Mucosa of descending colon (tissue), 3 donors: ENCODE data around the gene TEN1. TPM values are rescaled to one million over a fixed set of nuclear protein-coding genes. Genes with fewer than 3 reads are reported as not detected.
A peak's percentile ranks its signal among the peaks of the same experiment; 100 is the strongest.

Source experiments
- ATAC-seq: fragments of 200-7000 bp; cut with Tn5 transposase; one replicate; pipeline ENCODE4 v1.9.1; 2020; ENCODE audit warnings: mild to moderate bottlenecking, moderate library complexity
- DNase-seq, 3 donors: peaks; one replicate each; pipeline ENCODE4 v3.0.0-alpha.2; 2020
- H3K36me3 ChIP-seq: fragments of 200-600 bp; one replicate; pipeline ENCODE4 v1.8.0; 2021; ENCODE audit warnings: low read depth, mild to moderate bottlenecking
- H3K4me1 ChIP-seq: fragments of 200-600 bp; one replicate; pipeline ENCODE4 v1.8.0; 2021; ENCODE audit warnings: low read depth, mild to moderate bottlenecking
- H3K4me3 ChIP-seq: fragments of 200-600 bp; one replicate; pipeline ENCODE4 v1.8.0; 2021; ENCODE audit warnings: mild to moderate bottlenecking
- H3K9me3 ChIP-seq: fragments of 200-600 bp; one replicate; pipeline ENCODE4 v1.8.0; 2021; ENCODE audit warnings: mild to moderate bottlenecking
- CTCF ChIP-seq: fragments of 200-600 bp; IDR thresholded peaks from one replicate; pipeline ENCODE4 v1.8.0; 2022; ENCODE audit warnings: antibody characterized with exemption, mild to moderate bottlenecking
- intact Hi-C, 2 donors: fragments of 100-400 bp; cut with DNase I in 1 of 2; cut with micrococcal nuclease in 1 of 2; formaldehyde crosslinking; loops; one replicate each; pipeline versions ENCODE4 v1.11.0 to v1.11.1; 2022; cut with DNase I, micrococcal nuclease
- total RNA-seq, 3 donors: library from RNA; stranded (reverse); fragmentation: NEBNext Ultra II Directional in 2 of 3; extraction: Animal tissue kit (Norgen Biotek cat#: 25700) in 2 of 3; gene quantifications; one replicate each; pipeline versions ENCODE4 v1.2.1 to v1.2.4, GENCODE V29; 2021 to 2023
- donor health status: DM: no; HTN: no; CAD: no; lungs with moderate emphysema.
- donor health status: DM: no; HTN: no; CAD: no.
- donor health status: DM: no; HTN: yes; CAD: no.

TEN1 gene
- total RNA-seq, 3 donors from 2014 or later: 16.1 to 36.4 (median 23.1) TPM

GRCh38 chr17:76026714-76027158, 47.7 kb downstream of the TEN1 start:
- Histone ChIP-seq H3K36me3 (no peaks in the 10 kb centered on the region), H3K4me3 (no peak overlapping the region), H3K4me1 (peaks cover 31% of the 10 kb centered on the region), H3K9me3 (no peaks in the 10 kb centered on the region)
- DNase-seq: peak in 1 of 3 donors; percentile 47
- ATAC-seq: peak; percentile 41
- TF ChIP-seq CTCF: no peak
- intact Hi-C loops: no loop called here

- H3K9me3 ChIP-seq: no peaks in the 10 kb centered on the region
- peaks cover 31% of the 10 kb centered on the region for H3K4me1 ChIP-seq
- H3K36me3 ChIP-seq: no peaks in the 10 kb centered on the region
- peak; percentile 90 for ATAC-seq
- intact Hi-C loops: no loop called here
- peak; percentile 91 to 94 (median 92) for DNase-seq
- no peak for TF ChIP-seq CTCF
- H3K4me3 ChIP-seq: no peak within 1 kb of the TSS
Observed at GRCh38 chr17:76027159-76027839, 48.3 kb downstream of the TEN1 start, which contains the start of gene EVPL. TSS of gene EVPL (minus strand) at chr17:76027306. CDS start at chr17:76027198, 108 bp downstream.

- Histone ChIP-seq H3K4me3 (no peak overlapping the region), H3K36me3 (no peaks in the 10 kb centered on the region), H3K4me1 (peaks cover 25% of the 10 kb centered on the region), H3K9me3 (no peaks in the 10 kb centered on the region)
- ATAC-seq (peak; percentile 2), DNase-seq (no peak)
- intact Hi-C loops: no loop called here
- no peak for TF ChIP-seq CTCF
Observed at GRCh38 chr17:76032073-76032779, 53.2 kb downstream of the TEN1 start.

GRCh38 chr17:76032780-76033108, 53.7 kb downstream of the TEN1 start:
- DNase-seq: no peak
- intact Hi-C loops: no loop called here
- TF ChIP-seq CTCF: no peak
- H3K36me3 ChIP-seq: no peaks in the 10 kb centered on the region
- ATAC-seq: no peak
- no peaks in the 10 kb centered on the region for H3K9me3 ChIP-seq
- H3K4me1 ChIP-seq: peaks cover 21% of the 10 kb centered on the region
- no peak overlapping the region for H3K4me3 ChIP-seq

GRCh38 chr17:76033139-76033538, 54.1 kb downstream of the TEN1 start:
- ATAC-seq (no peak), DNase-seq (no peak)
- peaks cover 17% of the 10 kb centered on the region for H3K4me1 ChIP-seq
- TF ChIP-seq CTCF: no peak
- intact Hi-C loops: no loop called here
- no peak overlapping the region for H3K4me3 ChIP-seq
- no peaks in the 10 kb centered on the region for H3K9me3 ChIP-seq
- H3K36me3 ChIP-seq: no peaks in the 10 kb centered on the region
